B cell (primary cell): ENCODE measurements around the gene SEMA7A.

Experiments
- CTCF ChIP-seq: fragments of 200-600 bp; IDR thresholded peaks from one replicate; pipeline ENCODE4 v1.8.0; 2022; ENCODE audit warnings: antibody characterized with exemption, mild to moderate bottlenecking
- EZH2 ChIP-seq: IDR thresholded peaks from 2 replicates; pipeline ENCODE4 v1.6.1; 2012; ENCODE audit warnings: borderline replicate concordance, low read depth, mild to moderate bottlenecking, moderate library complexity, low read length; ENCODE audit not compliant: insufficient read depth, poor library complexity, severe bottlenecking

DNA sequence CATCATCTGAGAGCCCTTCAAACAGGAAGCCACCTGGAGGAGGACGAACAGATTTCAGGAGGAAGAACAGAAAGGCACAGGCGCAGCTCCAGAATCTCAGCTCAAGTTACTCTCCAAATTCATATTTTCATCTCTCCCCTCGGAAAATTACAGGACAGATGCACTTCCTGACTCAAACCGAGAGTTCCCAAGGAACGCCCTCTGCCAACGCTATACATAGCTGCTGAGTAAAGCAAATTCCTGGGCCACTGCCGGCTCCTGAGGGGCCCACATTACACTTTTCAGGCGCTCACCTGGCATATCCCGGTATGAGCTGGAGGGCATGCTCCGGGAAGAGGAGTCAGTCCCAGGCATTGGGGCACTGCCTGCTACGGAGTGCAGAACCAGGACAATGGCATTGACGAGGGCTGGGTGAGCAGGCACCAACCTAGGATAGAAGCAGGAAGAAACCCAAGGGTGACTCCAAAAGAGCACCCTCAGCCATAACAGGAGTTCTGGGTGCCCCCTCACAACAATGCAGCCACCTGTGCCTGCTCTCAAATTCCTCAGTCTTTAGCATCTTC, 16.0 kb upstream of the SEMA7A start:
- TF ChIP-seq EZH2 (no peak), CTCF (no peak)
